GM23338 (cell line): Measurements from ENCODE around the gene OLAH. TPM values are rescaled to one million over a fixed set of nuclear protein-coding genes. Genes with fewer than 3 reads are reported as not detected.
"Not testable (repeated sequence)": the region's sequence is repeated elsewhere in the genome, so short reads cannot be mapped to it uniquely, and the experiment has no call there.

ENCODE experiments used
- ATAC-seq: fragments of 200-7000 bp; cut with Tn5 transposase; 3 replicates; pipeline ENCODE4 v1.9.1; 2020
- DNase-seq: peaks from one replicate; pipeline ENCODE4 v3.0.0-alpha.2; 2015; ENCODE audit warnings: low spot score
- H2AFZ ChIP-seq: fragments of 200-600 bp; sonication (generic); 2 replicates; pipeline ENCODE4 v1.8.0; 2016; ENCODE audit warnings: antibody characterized with exemption, mild to moderate bottlenecking, moderate library complexity
- H3F3A ChIP-seq: fragments of 200-600 bp; sonication (generic); replicated peaks from 2 replicates; pipeline ENCODE4 v1.8.0; 2017; ENCODE audit warnings: antibody characterized with exemption, mixed run types, low read depth
- H3K27ac ChIP-seq: fragments of 200-600 bp; sonication (generic); 2 replicates; pipeline ENCODE4 v1.6.1; 2016; ENCODE audit warnings: low read depth
- H3K27me3 ChIP-seq: fragments of 200-600 bp; sonication (generic); 2 replicates; pipeline ENCODE4 v1.8.0; 2016; ENCODE audit warnings: mild to moderate bottlenecking, mixed run types, moderate library complexity; ENCODE audit not compliant: insufficient read depth
- H3K36me3 ChIP-seq: fragments of 200-600 bp; sonication (generic); 2 replicates; pipeline ENCODE4 v1.8.0; 2016; ENCODE audit warnings: mild to moderate bottlenecking; ENCODE audit not compliant: insufficient read depth
- H3K4me1 ChIP-seq: fragments of 200-600 bp; sonication (generic); 2 replicates; pipeline ENCODE4 v1.8.0; 2016; ENCODE audit warnings: mild to moderate bottlenecking, moderate library complexity; ENCODE audit not compliant: insufficient read depth
- H3K4me2 ChIP-seq: fragments of 200-600 bp; sonication (generic); 2 replicates; pipeline ENCODE4 v1.7.1; 2017; ENCODE audit warnings: mixed run types
- H3K4me3 ChIP-seq: fragments of 200-600 bp; sonication (generic); 2 replicates; pipeline ENCODE4 v1.6.1; 2016; ENCODE audit warnings: mixed run types
- H3K79me2 ChIP-seq: fragments of 200-600 bp; sonication (generic); replicated peaks from 2 replicates; pipeline ENCODE4 v1.8.0; 2017; ENCODE audit warnings: mild to moderate bottlenecking; ENCODE audit not compliant: insufficient read depth
- H3K9me2 ChIP-seq: fragments of 200-600 bp; sonication (generic); 2 replicates; pipeline ENCODE4 v1.8.0; 2017; ENCODE audit not compliant: insufficient read depth
- H4K20me1 ChIP-seq: fragments of 200-600 bp; sonication (generic); replicated peaks from 2 replicates; pipeline ENCODE4 v1.8.0; 2017; ENCODE audit warnings: mild to moderate bottlenecking; ENCODE audit not compliant: insufficient read depth
- H3K27ac Mint-ChIP-seq: 2 replicates; pipeline ENCODE4 v1.8.0; 2020; ENCODE audit warnings: inconsistent platforms, mild to moderate bottlenecking, moderate library complexity, mixed read lengths
- H3K27me3 Mint-ChIP-seq: 3 replicates; pipeline ENCODE4 v1.8.0; 2022; ENCODE audit warnings: low read depth, mild to moderate bottlenecking, moderate library complexity, mixed read lengths, inconsistent platforms; ENCODE audit not compliant: insufficient read depth, poor library complexity
- H3K36me3 Mint-ChIP-seq: 3 replicates; pipeline ENCODE4 v1.8.0; 2021; ENCODE audit warnings: low read depth, mild to moderate bottlenecking, inconsistent platforms, moderate library complexity, mixed read lengths
- H3K4me1 Mint-ChIP-seq: 3 replicates; pipeline ENCODE4 v1.8.0; 2020; ENCODE audit warnings: mild to moderate bottlenecking, inconsistent platforms, mixed read lengths
- H3K4me3 Mint-ChIP-seq: 3 replicates; pipeline ENCODE4 v1.8.0; 2021; ENCODE audit warnings: moderate library complexity, mild to moderate bottlenecking, inconsistent platforms, mixed read lengths
- H3K9me3 Mint-ChIP-seq: 3 replicates; pipeline ENCODE4 v1.8.0; 2020; ENCODE audit warnings: moderate library complexity, mild to moderate bottlenecking, inconsistent platforms, mixed read lengths
- EZH2phosphoT487 ChIP-seq: fragments of 200-600 bp; sonication (generic); IDR thresholded peaks from one replicate; pipeline ENCODE4 v1.8.1; 2018; ENCODE audit warnings: antibody characterized with exemption; ENCODE audit not compliant: unreplicated experiment
- NANOG ChIP-seq: IDR thresholded peaks from 2 replicates; pipeline ENCODE4 v1.6.1; 2016; ENCODE audit warnings: antibody characterized with exemption, borderline replicate concordance
- ZNF331 ChIP-seq: fragments of 250-450 bp; sonication (Bioruptor Pico); IDR thresholded peaks from 2 replicates; pipeline ENCODE4 v1.5.0; 2020; ENCODE audit warnings: low read depth, mild to moderate bottlenecking, moderate library complexity
- polyA plus RNA-seq: library from polyadenylated mRNA; unstranded; fragments of >200 nt; fragmentation: Nextera tagmentation; extraction: Ambion mirVana; gene quantifications from 2 replicates; pipeline ENCODE4 v1.2.1, GENCODE V29; 2016
- total RNA-seq: library from RNA; depleted of rRNA; stranded (reverse); fragments of >200 nt; shearing (Covaris generic); gene quantifications from 2 replicates; pipeline ENCODE4 v1.2.3, GENCODE V29; 2014
- TF ChIP-seq, protein P1 (sequence below): IDR thresholded peaks from 2 replicates; pipeline ENCODE4 v1.6.1; 2016; ENCODE audit warnings: antibody characterized with exemption
- TF ChIP-seq, protein P2 (sequence below): fragments of 250-450 bp; sonication (Bioruptor Pico); IDR thresholded peaks from 2 replicates; pipeline ENCODE4 v1.5.0; 2020; ENCODE audit warnings: mild to moderate bottlenecking, moderate library complexity

The OLAH gene
- total and polyA plus RNA-seq, 2 experiments from 2014 or later, result not detected

DNA sequence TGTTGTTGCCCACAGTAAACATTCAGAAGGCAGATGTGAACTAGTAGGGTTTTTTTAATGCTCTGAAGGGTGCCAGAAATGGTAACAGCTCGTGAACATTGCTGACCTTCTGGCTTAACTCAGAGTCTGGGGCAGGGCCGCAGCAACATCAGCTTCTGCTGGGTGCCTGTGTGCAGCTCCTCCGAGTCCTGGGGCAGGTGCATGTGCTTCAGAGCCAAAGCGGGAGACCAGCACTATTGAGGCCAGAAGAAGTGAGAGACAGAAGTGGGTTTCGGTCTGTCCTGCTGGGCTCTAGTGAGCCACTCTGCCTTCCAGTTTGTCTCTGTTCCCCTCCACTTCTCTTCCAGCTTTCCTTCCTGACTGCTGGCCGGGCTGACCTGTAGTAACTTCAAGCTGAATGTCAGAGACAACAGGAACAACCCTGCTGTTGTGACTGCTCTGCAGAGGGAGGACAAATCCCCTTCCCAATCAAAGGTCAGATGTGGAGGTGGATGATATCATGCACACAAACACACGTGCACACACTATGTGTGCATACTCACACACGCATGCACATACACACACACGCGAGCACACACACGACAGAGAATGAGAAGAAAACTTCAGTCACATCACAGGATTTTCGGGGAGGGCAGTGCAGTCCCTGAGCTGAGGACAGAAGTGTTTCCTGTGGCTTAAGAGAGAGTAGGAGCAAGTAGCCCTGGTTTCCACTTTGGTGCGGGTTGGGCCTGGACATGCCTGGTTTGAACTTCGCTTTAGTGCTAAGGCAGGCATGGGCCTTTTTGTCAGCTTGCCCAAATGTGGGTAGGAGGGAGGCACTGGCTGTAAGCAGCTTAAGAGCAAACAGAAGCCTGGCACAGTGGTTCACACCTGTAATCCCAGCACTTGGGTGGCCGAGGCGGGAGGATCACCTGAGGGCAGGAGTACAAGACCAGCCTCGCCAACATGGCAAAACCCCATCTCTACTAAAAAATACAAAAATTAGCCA is 19.4 kb upstream of the OLAH start:
- H3K27me3 Mint-ChIP-seq, H3K27ac Mint-ChIP-seq: not testable (repeated sequence)

DNA sequence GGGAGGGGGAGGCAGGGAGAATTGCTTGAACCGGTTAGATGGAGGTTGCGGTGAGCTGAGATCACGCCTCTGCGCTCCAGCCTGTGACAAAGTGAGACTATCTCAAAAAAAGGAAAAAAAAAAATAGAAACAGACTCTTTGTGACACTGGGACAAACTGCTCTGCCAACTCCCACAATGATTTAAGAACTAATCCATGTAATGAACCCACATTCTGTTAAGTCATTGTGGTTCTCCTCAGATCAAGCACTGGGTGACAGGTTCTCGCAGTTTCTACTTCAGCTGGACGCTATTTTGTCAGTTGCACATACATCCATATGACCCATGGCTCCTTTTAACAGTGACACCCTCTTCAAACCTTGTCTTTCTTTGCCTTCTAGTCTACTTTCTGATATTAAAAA is 18.7 kb upstream of the OLAH start:
- not testable (repeated sequence) for H3K27ac ChIP-seq, H3K4me3 ChIP-seq, H3K27me3 ChIP-seq, H2AFZ ChIP-seq, H3K36me3 ChIP-seq, H3K79me2 ChIP-seq, H3K27ac Mint-ChIP-seq, H3K9me2 ChIP-seq, ATAC-seq, H3K4me3 Mint-ChIP-seq, H4K20me1 ChIP-seq, H3K4me1 ChIP-seq, H3K9me3 Mint-ChIP-seq, H3K4me1 Mint-ChIP-seq, DNase-seq, H3F3A ChIP-seq, H3K27me3 Mint-ChIP-seq, H3K4me2 ChIP-seq, H3K36me3 Mint-ChIP-seq

More for the DNA sequence above, 19.4 kb upstream of the OLAH start:
- H3K36me3 ChIP-seq, H3K4me2 ChIP-seq, H3K36me3 Mint-ChIP-seq, H3K4me1 Mint-ChIP-seq, H3K4me1 ChIP-seq, H3K27me3 ChIP-seq, H3K79me2 ChIP-seq, H3K9me3 Mint-ChIP-seq, DNase-seq, H2AFZ ChIP-seq, H3K9me2 ChIP-seq, H3K27ac ChIP-seq, ATAC-seq, H3K4me3 ChIP-seq, H4K20me1 ChIP-seq, H3K4me3 Mint-ChIP-seq, H3F3A ChIP-seq: not testable (repeated sequence)

DNA sequence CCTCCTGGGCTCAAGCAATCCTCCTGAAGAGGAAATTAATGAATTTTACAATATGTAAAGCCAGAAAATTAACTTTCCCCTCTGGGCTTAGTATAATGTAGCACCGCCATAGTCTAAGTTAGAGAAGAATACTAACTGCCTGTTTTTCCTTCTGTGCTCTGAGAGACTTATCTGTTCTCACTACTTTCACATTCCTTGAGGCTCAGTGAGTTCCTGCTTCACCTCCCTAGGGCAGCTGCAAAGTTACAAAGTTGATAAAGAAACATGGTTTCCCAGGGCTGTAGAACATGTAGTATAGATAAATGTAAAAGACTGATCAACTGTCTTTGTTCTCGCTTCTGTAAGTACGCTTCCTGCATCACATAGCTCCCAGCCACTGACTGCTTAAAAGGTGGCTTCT is 16.0 kb upstream of the OLAH start:
- no peak overlapping the region for H3K4me3 Mint-ChIP-seq
- H3K4me3 ChIP-seq, result no peak overlapping the region
- H3K27me3 ChIP-seq, result no peaks in the 10 kb centered on the region
- DNase-seq (no peak), ATAC-seq (no peak)
- H3K79me2 ChIP-seq, result no peaks in the 10 kb centered on the region
- H3K4me1 ChIP-seq, result no peaks in the 10 kb centered on the region
- no peak overlapping the region for H3K27ac Mint-ChIP-seq
- no peak overlapping the region for H3K4me2 ChIP-seq
- H3K27ac ChIP-seq, result no peak overlapping the region
- H3K27me3 Mint-ChIP-seq, result peaks cover 4% of the 10 kb centered on the region
- H3F3A ChIP-seq, result no peaks in the 10 kb centered on the region
- H3K4me1 Mint-ChIP-seq, result no peaks in the 10 kb centered on the region; the same call in 2 of the 3 replicates
- no peaks in the 10 kb centered on the region for H3K36me3 ChIP-seq
- no peaks in the 10 kb centered on the region for H3K36me3 Mint-ChIP-seq
- H4K20me1 ChIP-seq, result no peaks in the 10 kb centered on the region
- H2AFZ ChIP-seq, result no peak overlapping the region
- no peaks in the 10 kb centered on the region for H3K9me2 ChIP-seq
- H3K9me3 Mint-ChIP-seq, result no peaks in the 10 kb centered on the region
- no peak for TF ChIP-seq EZH2phosphoT487
- TF ChIP-seq, protein P1, sequence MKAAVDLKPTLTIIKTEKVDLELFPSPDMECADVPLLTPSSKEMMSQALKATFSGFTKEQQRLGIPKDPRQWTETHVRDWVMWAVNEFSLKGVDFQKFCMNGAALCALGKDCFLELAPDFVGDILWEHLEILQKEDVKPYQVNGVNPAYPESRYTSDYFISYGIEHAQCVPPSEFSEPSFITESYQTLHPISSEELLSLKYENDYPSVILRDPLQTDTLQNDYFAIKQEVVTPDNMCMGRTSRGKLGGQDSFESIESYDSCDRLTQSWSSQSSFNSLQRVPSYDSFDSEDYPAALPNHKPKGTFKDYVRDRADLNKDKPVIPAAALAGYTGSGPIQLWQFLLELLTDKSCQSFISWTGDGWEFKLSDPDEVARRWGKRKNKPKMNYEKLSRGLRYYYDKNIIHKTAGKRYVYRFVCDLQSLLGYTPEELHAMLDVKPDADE, result no peak
- TF ChIP-seq, protein P2, sequence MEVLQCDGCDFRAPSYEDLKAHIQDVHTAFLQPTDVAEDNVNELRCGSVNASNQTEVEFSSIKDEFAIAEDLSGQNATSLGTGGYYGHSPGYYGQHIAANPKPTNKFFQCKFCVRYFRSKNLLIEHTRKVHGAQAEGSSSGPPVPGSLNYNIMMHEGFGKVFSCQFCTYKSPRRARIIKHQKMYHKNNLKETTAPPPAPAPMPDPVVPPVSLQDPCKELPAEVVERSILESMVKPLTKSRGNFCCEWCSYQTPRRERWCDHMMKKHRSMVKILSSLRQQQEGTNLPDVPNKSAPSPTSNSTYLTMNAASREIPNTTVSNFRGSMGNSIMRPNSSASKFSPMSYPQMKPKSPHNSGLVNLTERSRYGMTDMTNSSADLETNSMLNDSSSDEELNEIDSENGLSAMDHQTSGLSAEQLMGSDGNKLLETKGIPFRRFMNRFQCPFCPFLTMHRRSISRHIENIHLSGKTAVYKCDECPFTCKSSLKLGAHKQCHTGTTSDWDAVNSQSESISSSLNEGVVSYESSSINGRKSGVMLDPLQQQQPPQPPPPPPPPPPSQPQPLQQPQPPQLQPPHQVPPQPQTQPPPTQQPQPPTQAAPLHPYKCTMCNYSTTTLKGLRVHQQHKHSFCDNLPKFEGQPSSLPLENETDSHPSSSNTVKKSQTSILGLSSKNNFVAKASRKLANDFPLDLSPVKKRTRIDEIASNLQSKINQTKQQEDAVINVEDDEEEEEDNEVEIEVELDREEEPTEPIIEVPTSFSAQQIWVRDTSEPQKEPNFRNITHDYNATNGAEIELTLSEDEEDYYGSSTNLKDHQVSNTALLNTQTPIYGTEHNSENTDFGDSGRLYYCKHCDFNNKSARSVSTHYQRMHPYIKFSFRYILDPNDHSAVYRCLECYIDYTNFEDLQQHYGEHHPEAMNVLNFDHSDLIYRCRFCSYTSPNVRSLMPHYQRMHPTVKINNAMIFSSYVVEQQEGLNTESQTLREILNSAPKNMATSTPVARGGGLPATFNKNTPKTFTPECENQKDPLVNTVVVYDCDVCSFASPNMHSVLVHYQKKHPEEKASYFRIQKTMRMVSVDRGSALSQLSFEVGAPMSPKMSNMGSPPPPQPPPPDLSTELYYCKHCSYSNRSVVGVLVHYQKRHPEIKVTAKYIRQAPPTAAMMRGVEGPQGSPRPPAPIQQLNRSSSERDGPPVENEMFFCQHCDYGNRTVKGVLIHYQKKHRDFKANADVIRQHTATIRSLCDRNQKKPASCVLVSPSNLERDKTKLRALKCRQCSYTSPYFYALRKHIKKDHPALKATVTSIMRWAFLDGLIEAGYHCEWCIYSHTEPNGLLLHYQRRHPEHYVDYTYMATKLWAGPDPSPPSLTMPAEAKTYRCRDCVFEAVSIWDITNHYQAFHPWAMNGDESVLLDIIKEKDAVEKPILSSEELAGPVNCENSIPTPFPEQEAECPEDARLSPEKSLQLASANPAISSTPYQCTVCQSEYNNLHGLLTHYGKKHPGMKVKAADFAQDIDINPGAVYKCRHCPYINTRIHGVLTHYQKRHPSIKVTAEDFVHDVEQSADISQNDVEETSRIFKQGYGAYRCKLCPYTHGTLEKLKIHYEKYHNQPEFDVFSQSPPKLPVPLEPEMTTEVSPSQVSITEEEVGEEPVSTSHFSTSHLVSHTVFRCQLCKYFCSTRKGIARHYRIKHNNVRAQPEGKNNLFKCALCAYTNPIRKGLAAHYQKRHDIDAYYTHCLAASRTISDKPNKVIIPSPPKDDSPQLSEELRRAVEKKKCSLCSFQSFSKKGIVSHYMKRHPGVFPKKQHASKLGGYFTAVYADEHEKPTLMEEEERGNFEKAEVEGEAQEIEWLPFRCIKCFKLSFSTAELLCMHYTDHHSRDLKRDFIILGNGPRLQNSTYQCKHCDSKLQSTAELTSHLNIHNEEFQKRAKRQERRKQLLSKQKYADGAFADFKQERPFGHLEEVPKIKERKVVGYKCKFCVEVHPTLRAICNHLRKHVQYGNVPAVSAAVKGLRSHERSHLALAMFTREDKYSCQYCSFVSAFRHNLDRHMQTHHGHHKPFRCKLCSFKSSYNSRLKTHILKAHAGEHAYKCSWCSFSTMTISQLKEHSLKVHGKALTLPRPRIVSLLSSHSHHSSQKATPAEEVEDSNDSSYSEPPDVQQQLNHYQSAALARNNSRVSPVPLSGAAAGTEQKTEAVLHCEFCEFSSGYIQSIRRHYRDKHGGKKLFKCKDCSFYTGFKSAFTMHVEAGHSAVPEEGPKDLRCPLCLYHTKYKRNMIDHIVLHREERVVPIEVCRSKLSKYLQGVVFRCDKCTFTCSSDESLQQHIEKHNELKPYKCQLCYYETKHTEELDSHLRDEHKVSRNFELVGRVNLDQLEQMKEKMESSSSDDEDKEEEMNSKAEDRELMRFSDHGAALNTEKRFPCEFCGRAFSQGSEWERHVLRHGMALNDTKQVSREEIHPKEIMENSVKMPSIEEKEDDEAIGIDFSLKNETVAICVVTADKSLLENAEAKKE (CRISPR knock-in tag), result no peak
- TF ChIP-seq ZNF331 (CRISPR knock-in tag), result no peak
- TF ChIP-seq NANOG, result no peak
